BLaER1 treated with 17β-estradiol and CSF1 and Interleukin-3, amounts not matched to agents 10 nM and 100 nM (cell line): Measurements from ENCODE around the gene SACM1L.

ENCODE experiments used
- H3K27ac ChIP-seq, 11 experiments: shearing (Covaris generic); formaldehyde crosslinking; 2 replicates each; pipeline ENCODE4 v1.8.1; 2022
- H3K27me3 ChIP-seq, 11 experiments: shearing (Covaris generic); formaldehyde crosslinking; 2 replicates each; pipeline ENCODE4 v1.8.1; 2022
- H3K36me3 ChIP-seq, 11 experiments: shearing (Covaris generic); formaldehyde crosslinking; 2 replicates each; pipeline ENCODE4 v1.8.1; 2022
- H3K4me1 ChIP-seq, 10 experiments: shearing (Covaris generic); formaldehyde crosslinking; 2 replicates each; pipeline ENCODE4 v1.8.1; 2022
- H3K4me2 ChIP-seq, 11 experiments: shearing (Covaris generic); formaldehyde crosslinking; 2 replicates each; pipeline ENCODE4 v1.8.1; 2022
- H3K4me3 ChIP-seq, 10 experiments: shearing (Covaris generic); formaldehyde crosslinking; 2 replicates each; pipeline ENCODE4 v1.8.1; 2022
- H3K9ac ChIP-seq, 11 experiments: shearing (Covaris generic); formaldehyde crosslinking; 2 replicates each; pipeline ENCODE4 v1.8.1; 2022
- H3K9me3 ChIP-seq, 11 experiments: shearing (Covaris generic); formaldehyde crosslinking; replicated peaks in 1 of 11; 2 replicates each; pipeline ENCODE4 v1.8.1; 2022
- H4K20me1 ChIP-seq, 11 experiments: shearing (Covaris generic); formaldehyde crosslinking; 2 replicates each; pipeline ENCODE4 v1.8.1; 2022
- Cebpa-rat ChIP-seq, 11 experiments: shearing (Covaris generic); IDR thresholded peaks; 2 replicates each; pipeline ENCODE4 v1.8.1; 2022

SACM1L gene

GRCh38 chr3:45673273-45673672 is 15.9 kb upstream of the SACM1L start:
- Histone ChIP-seq H3K4me3 (no peak overlapping the region), H3K27me3 (no peaks in the 10 kb centered on the region), H3K36me3 (peaks cover 82 to 96% (median 94%) of the 10 kb centered on the region in 11 experiments), H3K4me1 (peaks cover 27 to 60% (median 38%) of the 10 kb centered on the region in 10 experiments), H3K9ac (no peak overlapping the region), H3K9me3 (no peaks in the 10 kb centered on the region), H3K4me2 (no peak overlapping the region), H4K20me1 (peaks cover 0 to 26% (median 0%) of the 10 kb centered on the region in 11 experiments; a peak in 5 of 22 replicates), H3K27ac (no peak overlapping the region)
- TF ChIP-seq Cebpa-rat (IDR thresholded peaks at IDR 0.05), result no peak

- H3K27ac ChIP-seq, result peak overlapping the region in 9 of 11 experiments; percentile 24 to 83 (median 67); a peak in 17 of 22 replicates
- peaks cover 0 to 13% (median 0%) of the 10 kb centered on the region in 11 experiments; a peak in 3 of 22 replicates for H4K20me1 ChIP-seq
- TF ChIP-seq Cebpa-rat (IDR thresholded peaks at IDR 0.05), result no peak
- H3K9ac ChIP-seq, result peak overlapping the region in 10 of 11 experiments; percentile 1 to 71 (median 50); a peak in 18 of 22 replicates
- no peaks in the 10 kb centered on the region for H3K9me3 ChIP-seq
- H3K36me3 ChIP-seq, result peaks cover 70 to 96% (median 89%) of the 10 kb centered on the region in 11 experiments
- H3K27me3 ChIP-seq, result no peaks in the 10 kb centered on the region
- peak overlapping the region; percentile 58 to 89 (median 81) for H3K4me2 ChIP-seq
- H3K4me1 ChIP-seq, result peaks cover 23 to 56% (median 49%) of the 10 kb centered on the region in 10 experiments
- peak overlapping the region in 5 of 10 experiments; percentile 0 to 39 (median 30); a peak in 5 of 20 replicates for H3K4me3 ChIP-seq
Observed at GRCh38 chr3:45676325-45677032, 12.7 kb upstream of the SACM1L start.

GRCh38 chr3:45677033-45677446 is 12.2 kb upstream of the SACM1L start:
- Histone ChIP-seq H3K27ac (peak overlapping the region in 9 of 11 experiments; percentile 24 to 83 (median 67); a peak in 17 of 22 replicates), H4K20me1 (peaks cover 0 to 9% (median 0%) of the 10 kb centered on the region in 11 experiments; a peak in 2 of 22 replicates), H3K4me3 (peak overlapping the region in 5 of 10 experiments; percentile 0 to 39 (median 30); a peak in 5 of 20 replicates), H3K27me3 (no peaks in the 10 kb centered on the region), H3K36me3 (peaks cover 67 to 96% (median 89%) of the 10 kb centered on the region in 11 experiments), H3K4me2 (peak overlapping the region; percentile 58 to 89 (median 81)), H3K9me3 (0 out of 22 replicates have a peak, but pooled peaks cover 0 to 3% (median 0%) of the 10 kb centered on the region in 11 experiments), H3K9ac (peak overlapping the region in 10 of 11 experiments; percentile 1 to 71 (median 50); a peak in 18 of 22 replicates), H3K4me1 (peaks cover 23 to 56% (median 49%) of the 10 kb centered on the region in 10 experiments)
- peak in 7 of 11 experiments; percentile 25 to 87 (median 42); a peak in 10 of 22 replicates for TF ChIP-seq Cebpa-rat (IDR thresholded peaks at IDR 0.05)

- Histone ChIP-seq H3K9ac (peak overlapping the region in 2 of 11 experiments; percentile 5 to 65; a peak in 2 of 22 replicates), H3K9me3 (peaks cover 0 to 11% (median 5%) of the 10 kb centered on the region in 11 experiments; a peak in 4 of 22 replicates), H3K4me2 (peak overlapping the region in 8 of 11 experiments; percentile 74 to 89 (median 82); a peak in 13 of 22 replicates), H3K27me3 (no peaks in the 10 kb centered on the region), H3K36me3 (peaks cover 67 to 96% (median 88%) of the 10 kb centered on the region in 11 experiments), H3K4me3 (no peak overlapping the region), H4K20me1 (peaks cover 0 to 9% (median 0%) of the 10 kb centered on the region in 11 experiments; a peak in 2 of 22 replicates), H3K4me1 (peaks cover 23 to 56% (median 49%) of the 10 kb centered on the region in 10 experiments), H3K27ac (peak overlapping the region in 6 of 11 experiments; percentile 54 to 83 (median 76); a peak in 10 of 22 replicates)
- TF ChIP-seq Cebpa-rat (IDR thresholded peaks at IDR 0.05), result no peak
Observed at GRCh38 chr3:45677841-45678240, 11.4 kb upstream of the SACM1L start.

GRCh38 chr3:45679805-45680204 is 9.4 kb upstream of the SACM1L start:
- H3K4me2 ChIP-seq, result peak overlapping the region in 6 of 11 experiments; percentile 15 to 43 (median 23); a peak in 11 of 22 replicates
- no peak overlapping the region for H3K9ac ChIP-seq
- peak overlapping the region in 2 of 11 experiments; percentile 6 to 20; a peak in 3 of 22 replicates for H3K27ac ChIP-seq
- peaks cover 23 to 51% (median 47%) of the 10 kb centered on the region in 10 experiments for H3K4me1 ChIP-seq
- H3K9me3 ChIP-seq, result peaks cover 0 to 14% (median 5%) of the 10 kb centered on the region in 11 experiments; a peak in 4 of 22 replicates
- H3K27me3 ChIP-seq, result no peaks in the 10 kb centered on the region
- no peak overlapping the region for H3K4me3 ChIP-seq
- peaks cover 48 to 82% (median 68%) of the 10 kb centered on the region in 11 experiments for H3K36me3 ChIP-seq
- TF ChIP-seq Cebpa-rat (IDR thresholded peaks at IDR 0.05), result no peak
- H4K20me1 ChIP-seq, result peaks cover 0 to 19% (median 0%) of the 10 kb centered on the region in 11 experiments; a peak in 2 of 22 replicates

- H3K4me3 ChIP-seq, result no peak overlapping the region
- peaks cover 39 to 69% (median 56%) of the 10 kb centered on the region in 11 experiments for H3K36me3 ChIP-seq
- H3K27me3 ChIP-seq, result no peaks in the 10 kb centered on the region
- no peak overlapping the region for H3K4me2 ChIP-seq
- H3K9ac ChIP-seq, result no peak overlapping the region
- no peak overlapping the region for H3K27ac ChIP-seq
- no peak for TF ChIP-seq Cebpa-rat (IDR thresholded peaks at IDR 0.05)
- peaks cover 0 to 19% (median 0%) of the 10 kb centered on the region in 11 experiments; a peak in 2 of 22 replicates for H4K20me1 ChIP-seq
- peaks cover 16 to 37% (median 33%) of the 10 kb centered on the region in 10 experiments for H3K4me1 ChIP-seq
- H3K9me3 ChIP-seq, result peaks cover 0 to 14% (median 5%) of the 10 kb centered on the region in 11 experiments; a peak in 4 of 22 replicates
Observed at GRCh38 chr3:45681221-45681620, 8.0 kb upstream of the SACM1L start.

GRCh38 chr3:45681846-45682245 is 7.3 kb upstream of the SACM1L start:
- Histone ChIP-seq H3K4me3 (no peak overlapping the region), H4K20me1 (peaks cover 0 to 19% (median 0%) of the 10 kb centered on the region in 11 experiments; a peak in 2 of 22 replicates), H3K4me1 (peaks cover 10 to 30% (median 27%) of the 10 kb centered on the region in 10 experiments), H3K4me2 (no peak overlapping the region), H3K27me3 (no peaks in the 10 kb centered on the region), H3K9ac (no peak overlapping the region), H3K36me3 (peaks cover 37 to 67% (median 55%) of the 10 kb centered on the region in 11 experiments), H3K27ac (no peak overlapping the region), H3K9me3 (peaks cover 0 to 14% (median 5%) of the 10 kb centered on the region in 11 experiments; a peak in 4 of 22 replicates)
- no peak for TF ChIP-seq Cebpa-rat (IDR thresholded peaks at IDR 0.05)

GRCh38 chr3:45682311-45682710 is 6.9 kb upstream of the SACM1L start:
- no peak for TF ChIP-seq Cebpa-rat (IDR thresholded peaks at IDR 0.05)

More at GRCh38 chr3:45682311-45682710, 6.9 kb upstream of the SACM1L start:
- Histone ChIP-seq H3K4me1 (peaks cover 5 to 29% (median 23%) of the 10 kb centered on the region in 10 experiments), H3K9me3 (peaks cover 0 to 14% (median 5%) of the 10 kb centered on the region in 11 experiments; a peak in 4 of 22 replicates), H3K9ac (no peak overlapping the region), H3K27me3 (no peaks in the 10 kb centered on the region), H4K20me1 (peaks cover 0 to 19% (median 0%) of the 10 kb centered on the region in 11 experiments; a peak in 2 of 22 replicates), H3K36me3 (peaks cover 33 to 62% (median 52%) of the 10 kb centered on the region in 11 experiments), H3K4me3 (no peak overlapping the region), H3K4me2 (no peak overlapping the region), H3K27ac (no peak overlapping the region)
